ENCODE measurements around the gene NCR3LG1.

GRCh38 chr11:17421781-17422180 lies 70.2 kb downstream of the NCR3LG1 start:
- TF ChIP-seq CTCF (optimal IDR thresholded peaks at IDR 0.05 in 1 of 3, IDR thresholded peaks at IDR 0.05 in 1 of 3, conservative IDR thresholded peaks at IDR 0.05 in 1 of 3; ENCODE audit: extremely low read depth in 1 of 3, insufficient read depth in 2 of 3, low read length in 3 of 3) (no peak), EZH2 (IDR thresholded peaks at IDR 0.05; ENCODE audit: low read length) (no peak)

Data from keratinocyte (primary cell).